Fibroblast of lung (primary cell): ENCODE data around the gene DRAXIN. TPM values are rescaled to one million over a fixed set of nuclear protein-coding genes. Genes with fewer than 3 reads are reported as not detected.

Experiments used
- DNase-seq, 2 donors: peaks; one replicate each; pipeline versions ENCODE4 v3.0.0 to v3.0.0-alpha.2; 2010; ENCODE audit warnings: low read depth in 2 of 2
- H2AFZ ChIP-seq: 2 replicates; pipeline ENCODE4 v1.5.1; 2012; ENCODE audit warnings: low read length, control low read depth, inconsistent platforms
- H3K27ac ChIP-seq: 2 replicates; pipeline ENCODE4 v1.5.1; 2011; ENCODE audit warnings: low read length, control low read depth; ENCODE audit not compliant: insufficient read depth
- H3K27me3 ChIP-seq: 2 replicates; pipeline ENCODE4 v1.5.1; 2011; ENCODE audit warnings: mild to moderate bottlenecking, low read length; ENCODE audit not compliant: control insufficient read depth, insufficient read depth
- H3K36me3 ChIP-seq: 2 replicates; pipeline ENCODE4 v1.5.1; 2011; ENCODE audit warnings: low read length; ENCODE audit not compliant: control insufficient read depth, insufficient read depth
- H3K4me1 ChIP-seq: 2 replicates; pipeline ENCODE4 v1.5.1; 2011; ENCODE audit warnings: low read length; ENCODE audit not compliant: control insufficient read depth, insufficient read depth; ENCODE audit errors: extremely low read depth
- H3K4me2 ChIP-seq: 2 replicates; pipeline ENCODE4 v1.5.1; 2011; ENCODE audit warnings: low read length, control low read depth; ENCODE audit not compliant: insufficient read depth; ENCODE audit errors: extremely low read depth
- H3K4me3 ChIP-seq, 4 experiments: fragments of 200-600 bp in 1 of 4; sonication (generic) in 1 of 4; replicated peaks in 1 of 4; 2 replicates each; pipeline ENCODE4 v1.5.1; 2011 to 2016; ENCODE audit warnings: low read length in 4 of 4, low read depth in 3 of 4, mild to moderate bottlenecking in 3 of 4, control low read depth in 2 of 4, inconsistent platforms in 1 of 4, mixed read lengths in 1 of 4; ENCODE audit not compliant: insufficient read depth in 1 of 4; ENCODE audit errors: control extremely low read depth in 1 of 4
- H3K79me2 ChIP-seq: 2 replicates; pipeline ENCODE4 v1.5.1; 2012; ENCODE audit warnings: mild to moderate bottlenecking, low read length, inconsistent platforms; ENCODE audit not compliant: control insufficient read depth, insufficient read depth
- H3K9ac ChIP-seq: 2 replicates; pipeline ENCODE4 v1.5.1; 2011; ENCODE audit warnings: mild to moderate bottlenecking, low read length, control low read depth; ENCODE audit not compliant: insufficient read depth
- H3K9me3 ChIP-seq: 2 replicates; pipeline ENCODE4 v1.5.1; 2012; ENCODE audit warnings: low read depth, low read length; ENCODE audit not compliant: control insufficient read depth, insufficient read depth
- H4K20me1 ChIP-seq: 2 replicates; pipeline ENCODE4 v1.5.1; 2011; ENCODE audit warnings: low read length; ENCODE audit not compliant: control insufficient read depth, insufficient read depth; ENCODE audit errors: extremely low read depth
- CTCF ChIP-seq, 2 donors: IDR thresholded peaks in 1 of 2; conservative IDR thresholded peaks in 1 of 2; 1 replicate in 1 of 2; 2 replicates in 1 of 2; pipeline ENCODE4 v1.5.1; 2011 to 2012; ENCODE audit warnings: low read length in 2 of 2, control low read depth in 1 of 2, inconsistent platforms in 1 of 2, low read depth in 1 of 2, mild to moderate bottlenecking in 1 of 2
- EZH2 ChIP-seq: IDR thresholded peaks from 2 replicates; pipeline ENCODE4 v1.5.1; 2012; ENCODE audit warnings: low read length, control low read depth, mild to moderate bottlenecking; ENCODE audit errors: missing control alignments
- polyA plus RNA-seq, 2 donors: library from polyadenylated mRNA; depleted of rRNA in 1 of 2; stranded (reverse) in 1 of 2; unstranded in 1 of 2; fragments of >200 nt; gene quantifications; 2 replicates each; pipeline ENCODE4 v1.2.1, GENCODE V29; 2011 to 2012; ENCODE audit warnings: missing spikeins in 1 of 2
- total RNA-seq: library from RNA; depleted of rRNA; stranded (reverse); fragments of >200 nt; gene quantifications from 2 replicates; pipeline ENCODE4 v1.2.1, GENCODE V29; 2014

The DRAXIN gene
- total and polyA plus RNA-seq, 2 donors (not counting 1 experiment from before 2014, with no cell fraction given): 0.03 to 0.50 TPM

- DNase-seq: no peak
- Histone ChIP-seq H2AFZ (no peak overlapping the region), H4K20me1 (no peaks in the 10 kb centered on the region), H3K9ac (no peak overlapping the region), H3K4me3 (no peak overlapping the region), H3K79me2 (no peaks in the 10 kb centered on the region), H3K36me3 (no peaks in the 10 kb centered on the region), H3K27me3 (peaks cover 5% of the 10 kb centered on the region), H3K4me2 (no peak overlapping the region), H3K27ac (no peak overlapping the region), H3K4me1 (no peaks in the 10 kb centered on the region), H3K9me3 (no peaks in the 10 kb centered on the region)
- no peak for TF ChIP-seq CTCF (conservative IDR thresholded peaks at IDR 0.05 in 1 of 2, IDR thresholded peaks at IDR 0.05 in 1 of 2; ENCODE audit: low read depth in 1 of 2, low read length in 2 of 2)
- no peak for TF ChIP-seq EZH2
Observed at GRCh38 chr1:11643782-11644181, 47.7 kb upstream of the DRAXIN start.

- Histone ChIP-seq H3K4me2 (no peak overlapping the region), H3K79me2 (no peaks in the 10 kb centered on the region), H3K9me3 (no peaks in the 10 kb centered on the region), H3K36me3 (no peaks in the 10 kb centered on the region), H3K4me3 (no peak overlapping the region), H3K27me3 (peaks cover 7% of the 10 kb centered on the region), H3K4me1 (no peaks in the 10 kb centered on the region), H3K9ac (no peak overlapping the region), H2AFZ (no peak overlapping the region), H3K27ac (no peak overlapping the region), H4K20me1 (no peaks in the 10 kb centered on the region)
- DNase-seq: no peak
- no peak for TF ChIP-seq EZH2
- TF ChIP-seq CTCF (conservative IDR thresholded peaks at IDR 0.05 in 1 of 2, IDR thresholded peaks at IDR 0.05 in 1 of 2; ENCODE audit: low read depth in 1 of 2, low read length in 2 of 2): no peak
Observed at GRCh38 chr1:11645270-11645669, 46.2 kb upstream of the DRAXIN start.

GRCh38 chr1:11645670-11646265 lies 45.7 kb upstream of the DRAXIN start:
- Histone ChIP-seq H3K4me2 (no peak overlapping the region), H3K4me3 (no peak overlapping the region), H2AFZ (no peak overlapping the region), H3K4me1 (no peaks in the 10 kb centered on the region), H4K20me1 (no peaks in the 10 kb centered on the region), H3K36me3 (no peaks in the 10 kb centered on the region), H3K27me3 (peaks cover 7% of the 10 kb centered on the region), H3K9ac (no peak overlapping the region), H3K9me3 (no peaks in the 10 kb centered on the region), H3K79me2 (no peaks in the 10 kb centered on the region), H3K27ac (no peak overlapping the region)
- peak; percentile 44 to 69 for DNase-seq
- no peak for TF ChIP-seq EZH2
- peak; percentile 83 to 85 for TF ChIP-seq CTCF (conservative IDR thresholded peaks at IDR 0.05 in 1 of 2, IDR thresholded peaks at IDR 0.05 in 1 of 2; ENCODE audit: low read depth in 1 of 2, low read length in 2 of 2)
